SU-DHL-6 (cell line): ENCODE data around the gene GMEB2.
"Not testable (repeated sequence)": the region's sequence is repeated elsewhere in the genome, so short reads cannot be mapped to it uniquely, and the experiment has no call there.

Experiments
- CTCF ChIP-seq: fragments of 200-600 bp; sonication (generic); IDR thresholded peaks from one replicate; pipeline ENCODE4 v1.5.1; 2017; ENCODE audit warnings: antibody characterized with exemption, mild to moderate bottlenecking, low read length, moderate library complexity; ENCODE audit not compliant: insufficient read depth, poor library complexity, severe bottlenecking
- EZH2phosphoT487 ChIP-seq: fragments of 200-600 bp; sonication (generic), shearing (Covaris generic); conservative IDR thresholded peaks from 2 replicates; pipeline ENCODE4 v1.6.1; 2018; ENCODE audit warnings: mild to moderate bottlenecking, antibody characterized with exemption, low read length, moderate library complexity, mixed read lengths

GRCh38 chr20:63631426-63631825 is 4.5 kb upstream of the GMEB2 start:
- not testable (repeated sequence) for TF ChIP-seq CTCF, EZH2phosphoT487
